GM12891 (cell line): ENCODE results near the gene SLC16A8.

Experiments
- PAX5 ChIP-seq: IDR thresholded peaks from 2 replicates; pipeline ENCODE4 v1.6.1; 2011; ENCODE audit warnings: low read length, moderate library complexity, mild to moderate bottlenecking; ENCODE audit not compliant: insufficient read depth, severe bottlenecking
- POLR2A ChIP-seq: IDR thresholded peaks from 2 replicates; pipeline ENCODE4 v1.6.1; 2011; ENCODE audit warnings: low read depth, low read length, control low read depth
- POLR2AphosphoS5 ChIP-seq: IDR thresholded peaks from 2 replicates; pipeline ENCODE4 v1.6.1; 2011; ENCODE audit warnings: low read depth, low read length, control low read depth

DNA sequence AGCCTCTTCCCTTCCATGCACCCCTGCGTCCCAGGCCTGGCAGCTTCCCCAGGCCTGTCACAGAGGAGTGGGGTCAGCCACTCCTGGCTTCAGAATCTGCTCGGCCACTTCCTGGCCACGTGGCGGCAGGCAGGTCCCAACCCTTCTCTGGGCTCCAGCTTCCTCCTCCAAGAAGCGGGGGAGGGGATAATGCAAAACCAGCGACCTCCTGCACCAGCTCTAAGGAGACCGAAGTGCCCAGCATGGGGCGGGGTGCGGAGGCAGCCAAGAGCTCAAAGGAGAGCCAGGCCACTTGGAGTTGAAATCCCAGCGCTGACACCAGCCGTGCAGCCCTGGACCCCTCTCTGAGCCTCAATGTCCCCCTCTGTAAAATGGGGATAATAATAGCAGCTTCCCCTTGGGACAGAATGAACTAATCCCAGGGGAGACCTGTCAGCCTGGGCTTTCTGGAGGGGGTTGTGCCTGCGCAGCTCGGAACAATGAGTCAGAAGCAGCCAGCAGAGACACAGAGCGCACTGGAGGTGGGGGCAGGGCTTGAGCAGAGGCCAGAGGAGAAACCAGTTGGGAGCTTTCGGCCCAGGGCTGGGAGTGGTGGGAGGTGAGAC, 49.6 kb downstream of the SLC16A8 start:
- no peak for TF ChIP-seq POLR2AphosphoS5
- no peak for TF ChIP-seq POLR2A
- no peak for TF ChIP-seq PAX5
